HG02798 (cell line): Measurements from ENCODE around the gene UNKL.

Source experiments
- ATAC-seq: cut with Tn5 transposase; IDR thresholded peaks from one replicate; pipeline ENCODE4 v1.9.1; 2021; ENCODE audit warnings: mild to moderate bottlenecking; ENCODE audit not compliant: unreplicated experiment, poor library complexity

The UNKL gene

GRCh38 chr16:1361685-1362360 lies 52.7 kb downstream of the UNKL start:
- no peak for ATAC-seq

GRCh38 chr16:1357906-1358566 lies 56.5 kb downstream of the UNKL start:
- no peak for ATAC-seq

GRCh38 chr16:1356061-1356900 lies 58.2 kb downstream of the UNKL start:
- ATAC-seq: no peak

- ATAC-seq: no peak
Observed at GRCh38 chr16:1355591-1355990, 58.9 kb downstream of the UNKL start.

GRCh38 chr16:1354815-1355540 lies 59.5 kb downstream of the UNKL start:
- no peak for ATAC-seq

GRCh38 chr16:1351582-1352362 lies 62.7 kb downstream of the UNKL start, which contains the start of the genes GNPTG and TSR3:
Gene GNPTG (plus strand): TSS chr16:1351931. CDS start chr16:1351966, 35 bp downstream.
Gene TSR3 (minus strand): TSS chr16:1351878. CDS start chr16:1351804, 74 bp downstream.
- ATAC-seq: peak; percentile 89

- ATAC-seq: peak; percentile 14
Observed at GRCh38 chr16:1351215-1351581, 63.3 kb downstream of the UNKL start.

GRCh38 chr16:1350691-1351090 lies 63.8 kb downstream of the UNKL start:
- ATAC-seq: no peak

GRCh38 chr16:1349951-1350350 lies 64.6 kb downstream of the UNKL start:
- ATAC-seq: no peak

GRCh38 chr16:1349351-1349750 lies 65.2 kb downstream of the UNKL start:
- ATAC-seq: no peak

GRCh38 chr16:1348926-1349325 lies 65.6 kb downstream of the UNKL start:
- no peak for ATAC-seq

GRCh38 chr16:1348441-1348840 lies 66.1 kb downstream of the UNKL start:
- ATAC-seq: no peak

- no peak for ATAC-seq
Observed at GRCh38 chr16:1347962-1348361, 66.5 kb downstream of the UNKL start.

GRCh38 chr16:1347286-1347855 lies 67.1 kb downstream of the UNKL start:
- no peak for ATAC-seq

- no peak for ATAC-seq
Observed at GRCh38 chr16:1346422-1347285, 67.8 kb downstream of the UNKL start.

- ATAC-seq: no peak
Observed at GRCh38 chr16:1345651-1346421, 68.7 kb downstream of the UNKL start.

- no peak for ATAC-seq
Observed at GRCh38 chr16:1345087-1345486, 69.4 kb downstream of the UNKL start.

GRCh38 chr16:1344499-1344898 lies 70.0 kb downstream of the UNKL start:
- ATAC-seq: no peak
